ENCODE measurements around the gene WWP2. TPM values are rescaled to one million over a fixed set of nuclear protein-coding genes. Genes with fewer than 3 reads are reported as not detected.

Gene WWP2
- total RNA-seq, 1 experiment from 2014 or later: 40.2 TPM

DNA sequence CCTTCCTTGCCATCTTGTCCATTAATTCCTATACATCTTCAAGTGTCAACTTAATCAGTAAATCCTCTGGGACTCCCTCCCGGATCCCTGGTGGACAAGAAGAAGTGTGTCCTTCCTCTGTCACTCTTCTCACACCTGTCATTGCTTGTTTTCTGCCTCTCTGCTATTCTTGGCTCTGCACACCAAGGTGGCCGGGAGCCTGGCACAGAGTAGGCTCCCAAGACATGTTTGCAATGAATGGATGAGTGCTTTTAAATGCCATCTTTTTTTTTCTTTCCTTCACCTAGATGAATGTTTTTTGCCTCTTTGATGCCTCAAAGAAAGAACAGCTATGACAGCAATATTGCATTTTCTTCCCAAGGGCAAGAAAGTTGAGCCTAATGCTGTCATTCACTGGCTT, 131.0 kb downstream of the WWP2 start:
- H4K20me1 ChIP-seq (ENCODE audit: control insufficient read depth, insufficient read depth, insufficient read length): no peaks in the 10 kb centered on the region

More for the DNA sequence above, 131.0 kb downstream of the WWP2 start:
- H2BK20ac ChIP-seq (ENCODE audit: low read depth, low read length, poor library complexity, severe bottlenecking): no peak overlapping the region
- H3K9me3 ChIP-seq (ENCODE audit: control insufficient read depth, low read depth, low read length): no peaks in the 10 kb centered on the region
- no peak overlapping the region for H2AK5ac ChIP-seq (ENCODE audit: insufficient read length, low read length)
- no peak overlapping the region for H4K91ac ChIP-seq (ENCODE audit: insufficient read length, low read depth, low read length)
- H3K56ac ChIP-seq (ENCODE audit: insufficient read length, low read depth, low read length): no peak overlapping the region
- no peak overlapping the region for H4K8ac ChIP-seq (replicated peaks; ENCODE audit: insufficient read length, low read depth, low read length)
- H3K4ac ChIP-seq (ENCODE audit: low read depth, low read length): no peak overlapping the region
- no peak overlapping the region for H3K9ac ChIP-seq (ENCODE audit: extremely low read depth, insufficient read length, low read length)
- H2BK15ac ChIP-seq (ENCODE audit: low read depth, low read length): no peak overlapping the region
- TF ChIP-seq, protein P1, sequence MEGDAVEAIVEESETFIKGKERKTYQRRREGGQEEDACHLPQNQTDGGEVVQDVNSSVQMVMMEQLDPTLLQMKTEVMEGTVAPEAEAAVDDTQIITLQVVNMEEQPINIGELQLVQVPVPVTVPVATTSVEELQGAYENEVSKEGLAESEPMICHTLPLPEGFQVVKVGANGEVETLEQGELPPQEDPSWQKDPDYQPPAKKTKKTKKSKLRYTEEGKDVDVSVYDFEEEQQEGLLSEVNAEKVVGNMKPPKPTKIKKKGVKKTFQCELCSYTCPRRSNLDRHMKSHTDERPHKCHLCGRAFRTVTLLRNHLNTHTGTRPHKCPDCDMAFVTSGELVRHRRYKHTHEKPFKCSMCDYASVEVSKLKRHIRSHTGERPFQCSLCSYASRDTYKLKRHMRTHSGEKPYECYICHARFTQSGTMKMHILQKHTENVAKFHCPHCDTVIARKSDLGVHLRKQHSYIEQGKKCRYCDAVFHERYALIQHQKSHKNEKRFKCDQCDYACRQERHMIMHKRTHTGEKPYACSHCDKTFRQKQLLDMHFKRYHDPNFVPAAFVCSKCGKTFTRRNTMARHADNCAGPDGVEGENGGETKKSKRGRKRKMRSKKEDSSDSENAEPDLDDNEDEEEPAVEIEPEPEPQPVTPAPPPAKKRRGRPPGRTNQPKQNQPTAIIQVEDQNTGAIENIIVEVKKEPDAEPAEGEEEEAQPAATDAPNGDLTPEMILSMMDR (conservative IDR thresholded peaks at IDR 0.05): no peak
- H3K79me2 ChIP-seq (ENCODE audit: insufficient read depth, low read length): no peaks in the 10 kb centered on the region
- H3K4me3 Mint-ChIP-seq: no peak overlapping the region
- peaks cover 8 to 9% of the 10 kb centered on the region in 2 experiments; a peak in 3 of 4 replicates for H3K4me1 Mint-ChIP-seq
- H3T11ph ChIP-seq (ENCODE audit: low read length): no peak overlapping the region
- H3K27ac Mint-ChIP-seq: peak overlapping the region in 1 of 3 experiments; percentile 18; a peak in 1 of 7 replicates
- no CpG with 5 or more reads among the region's 2 CpGs for WGBS (ENCODE audit: extremely low coverage, insufficient read length, low lambda C conversion rate)
- no peaks in the 10 kb centered on the region for H3K9me3 Mint-ChIP-seq
- no peaks in the 10 kb centered on the region for H3K27me3 Mint-ChIP-seq (ENCODE audit: low read depth)
- no peak overlapping the region for H3K18ac ChIP-seq (ENCODE audit: insufficient read length, low read depth, low read length)
- H3K27me3 ChIP-seq (ENCODE audit: insufficient read depth, low read length): no peaks in the 10 kb centered on the region
- H3K4me2 ChIP-seq (ENCODE audit: insufficient read depth, insufficient read length, low read length): no peak overlapping the region
- H3K23ac ChIP-seq (ENCODE audit: insufficient read length, low read depth, low read length): no peak overlapping the region
- H2BK120ac ChIP-seq (ENCODE audit: low read depth, low read length, poor library complexity, severe bottlenecking): no peak overlapping the region
- no peak overlapping the region for H3K27ac ChIP-seq (ENCODE audit: insufficient read length, low read depth, low read length)
- H3K36me3 Mint-ChIP-seq (ENCODE audit: insufficient read depth in 1 of 3, low read depth in 3 of 3): peaks cover 10 to 14% (median 14%) of the 10 kb centered on the region in 3 experiments
- H4K5ac ChIP-seq (ENCODE audit: insufficient read length, low read depth, low read length): no peak overlapping the region
- H3K14ac ChIP-seq (ENCODE audit: insufficient read depth, low read length): no peak overlapping the region
- H3K23me2 ChIP-seq (ENCODE audit: insufficient read length, low read depth, low read length, poor library complexity, severe bottlenecking): no peaks in the 10 kb centered on the region
- H3K79me1 ChIP-seq (ENCODE audit: insufficient read depth, low read depth, low read length, poor library complexity, severe bottlenecking): no peaks in the 10 kb centered on the region
- DNase-seq: no peak
- H2BK5ac ChIP-seq (ENCODE audit: insufficient read length, low read length): no peak overlapping the region
- no peak overlapping the region for H2BK12ac ChIP-seq (ENCODE audit: insufficient read length, low read depth, low read length)
- H3K4me1 ChIP-seq (ENCODE audit: insufficient read depth, low read length): 0 out of 2 replicates have a peak, but pooled peaks cover 2% of the 10 kb centered on the region
- no peak overlapping the region for H2AFZ ChIP-seq (ENCODE audit: low read length)

Data from H9 (cell line).